ENCODE measurements around the gene CAPNS1. TPM values are rescaled to one million over a fixed set of nuclear protein-coding genes. Genes with fewer than 3 reads are reported as not detected.

CAPNS1 gene
- total and polyA plus RNA-seq, 5 donors from 2014 or later: 105 to 262 (median 152) TPM

DNA sequence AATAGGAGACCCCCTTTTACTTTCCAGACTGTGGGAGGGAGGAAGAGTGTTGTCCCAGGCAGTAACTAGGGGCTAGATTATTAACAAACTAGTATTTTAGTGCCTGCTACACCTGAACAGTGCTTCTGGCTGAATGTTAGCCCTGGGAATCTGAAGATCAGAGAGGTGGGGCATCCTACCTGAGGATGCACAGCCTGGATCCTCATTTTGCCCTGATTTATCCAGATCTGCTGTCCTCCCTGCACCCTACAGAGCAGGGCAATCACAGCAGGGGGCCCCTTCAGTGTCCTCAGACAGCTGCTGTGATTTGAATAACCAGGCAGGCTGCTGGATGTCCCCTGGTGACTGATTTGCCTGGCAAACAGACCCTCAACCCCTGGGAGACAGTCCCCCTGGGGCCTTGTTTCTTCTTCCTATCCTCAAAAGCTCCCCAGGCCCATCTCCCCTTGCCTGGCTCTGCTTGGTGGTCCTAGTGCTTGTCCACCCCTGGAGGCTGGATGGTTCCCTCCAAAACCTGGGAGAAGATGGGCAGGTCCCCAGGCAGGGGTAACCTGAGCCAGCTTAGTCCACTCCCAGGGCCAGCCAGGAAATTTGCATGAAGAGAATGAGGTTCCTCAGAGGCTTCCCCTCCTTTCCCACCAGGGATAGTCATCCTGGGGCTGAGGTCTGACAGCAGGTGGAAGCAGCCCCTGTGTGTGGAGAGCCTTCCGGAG, 29.2 kb upstream of the CAPNS1 start, which contains the start of gene OVOL3:
TSS of gene OVOL3 (plus strand) at position 657 of the 713 bp plus-strand sequence. CDS start 60 bp downstream, outside the sequence.
- Histone ChIP-seq H3K4me3 (ENCODE audit: low read depth, low read length) (no peak within 1 kb of the TSS), H3K9me3 (ENCODE audit: control insufficient read depth in 2 of 2, low read length in 2 of 2) (no peaks in the 10 kb centered on the region), H3K36me3 (ENCODE audit: control insufficient read depth, insufficient read depth, low read length) (peaks cover 9% of the 10 kb centered on the region), H3K27me3 (ENCODE audit: control insufficient read depth, insufficient read depth, low read length) (no peaks in the 10 kb centered on the region), H3K4me1 (ENCODE audit: control insufficient read depth, insufficient read depth, low read length, poor library complexity, severe bottlenecking) (peaks cover 20% of the 10 kb centered on the region), H3K27ac (ENCODE audit: insufficient read depth, low read length, poor library complexity, severe bottlenecking) (no peak within 1 kb of the TSS)
- H3K27me3 Mint-ChIP-seq: peaks cover 8% of the 10 kb centered on the region
- H3K9me3 Mint-ChIP-seq: no peaks in the 10 kb centered on the region
- H3K4me1 Mint-ChIP-seq: peaks cover 0 to 29% (median 11%) of the 10 kb centered on the region in 4 donors
- peaks cover 14% of the 10 kb centered on the region for H3K36me3 Mint-ChIP-seq
- H3K4me3 Mint-ChIP-seq: peak within 1 kb of the TSS; percentile 61 to 90 (median 70)
- DNase-seq (no peak), ATAC-seq (ENCODE audit: low read depth in 2 of 2) (no peak)
- H3K27ac Mint-ChIP-seq: no peak within 1 kb of the TSS

DNA sequence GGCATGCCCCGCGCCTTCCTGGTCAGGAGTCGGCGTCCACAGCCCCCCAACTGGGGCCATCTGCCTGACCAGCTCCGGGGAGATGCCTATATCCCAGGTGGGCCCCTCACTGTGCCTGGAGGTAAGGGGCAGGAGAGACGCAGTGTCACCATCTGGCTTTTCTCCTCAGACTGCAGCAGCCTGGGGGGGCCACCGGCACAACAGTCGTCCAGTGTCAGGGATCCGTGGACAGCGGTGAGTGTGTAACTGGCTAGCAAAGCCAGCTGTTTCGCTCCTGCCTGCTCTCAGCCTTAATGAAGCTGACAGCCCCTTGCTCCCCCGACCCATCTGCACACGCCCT, 28.7 kb upstream of the CAPNS1 start:
- no peak for DNase-seq
- Mint-ChIP-seq H3K27me3 (peaks cover 8% of the 10 kb centered on the region), H3K4me3 (peak overlapping the region in 1 of 4 donors; percentile 90), H3K9me3 (no peaks in the 10 kb centered on the region), H3K4me1 (peaks cover 0 to 33% (median 14%) of the 10 kb centered on the region in 4 donors), H3K36me3 (peaks cover 14% of the 10 kb centered on the region), H3K27ac (no peak overlapping the region)
- peaks cover 25% of the 10 kb centered on the region for H3K4me1 ChIP-seq (ENCODE audit: control insufficient read depth, insufficient read depth, low read length, poor library complexity, severe bottlenecking)
- no peak overlapping the region for H3K4me3 ChIP-seq (ENCODE audit: low read depth, low read length)
- H3K27ac ChIP-seq (ENCODE audit: insufficient read depth, low read length, poor library complexity, severe bottlenecking): no peak overlapping the region
- ATAC-seq (ENCODE audit: low read depth in 2 of 2): no peak
- H3K36me3 ChIP-seq (ENCODE audit: control insufficient read depth, insufficient read depth, low read length): peaks cover 9% of the 10 kb centered on the region
- no peaks in the 10 kb centered on the region for H3K9me3 ChIP-seq (ENCODE audit: control insufficient read depth in 2 of 2, low read length in 2 of 2)
- H3K27me3 ChIP-seq (ENCODE audit: control insufficient read depth, insufficient read depth, low read length): no peaks in the 10 kb centered on the region

DNA sequence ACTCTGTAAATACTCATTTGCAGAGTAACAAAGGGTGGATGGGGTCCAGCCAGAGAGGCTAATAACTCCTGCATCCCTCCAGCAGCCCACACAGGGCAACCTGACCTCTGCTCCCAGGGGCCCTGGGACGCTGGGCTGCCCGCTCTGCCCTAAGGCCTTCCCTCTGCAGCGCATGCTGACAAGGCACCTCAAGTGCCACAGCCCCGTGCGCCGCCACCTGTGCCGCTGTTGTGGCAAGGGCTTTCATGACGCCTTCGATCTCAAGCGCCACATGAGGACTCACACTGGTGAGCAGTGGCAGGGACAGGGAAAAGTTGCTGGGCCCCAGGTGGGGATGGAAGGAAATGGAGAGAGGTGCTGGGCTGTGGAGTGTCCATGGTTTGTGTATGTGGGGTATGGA, 27.2 kb upstream of the CAPNS1 start:
- Histone ChIP-seq H3K36me3 (ENCODE audit: control insufficient read depth, insufficient read depth, low read length) (peaks cover 11% of the 10 kb centered on the region), H3K4me1 (ENCODE audit: control insufficient read depth, insufficient read depth, low read length, poor library complexity, severe bottlenecking) (peaks cover 34% of the 10 kb centered on the region), H3K27ac (ENCODE audit: insufficient read depth, low read length, poor library complexity, severe bottlenecking) (no peak overlapping the region), H3K4me3 (ENCODE audit: low read depth, low read length) (no peak overlapping the region), H3K9me3 (ENCODE audit: control insufficient read depth in 2 of 2, low read length in 2 of 2) (no peaks in the 10 kb centered on the region), H3K27me3 (ENCODE audit: control insufficient read depth, insufficient read depth, low read length) (no peaks in the 10 kb centered on the region)
- no peak for ATAC-seq (ENCODE audit: low read depth in 2 of 2)
- Mint-ChIP-seq H3K4me1 (peaks cover 0 to 43% (median 23%) of the 10 kb centered on the region in 4 donors), H3K9me3 (no peaks in the 10 kb centered on the region), H3K27me3 (peaks cover 8% of the 10 kb centered on the region), H3K4me3 (peak overlapping the region; percentile 87 to 99 (median 94)), H3K36me3 (peaks cover 14% of the 10 kb centered on the region), H3K27ac (peak overlapping the region; percentile 79 to 97 (median 91))
- no peak for DNase-seq

DNA sequence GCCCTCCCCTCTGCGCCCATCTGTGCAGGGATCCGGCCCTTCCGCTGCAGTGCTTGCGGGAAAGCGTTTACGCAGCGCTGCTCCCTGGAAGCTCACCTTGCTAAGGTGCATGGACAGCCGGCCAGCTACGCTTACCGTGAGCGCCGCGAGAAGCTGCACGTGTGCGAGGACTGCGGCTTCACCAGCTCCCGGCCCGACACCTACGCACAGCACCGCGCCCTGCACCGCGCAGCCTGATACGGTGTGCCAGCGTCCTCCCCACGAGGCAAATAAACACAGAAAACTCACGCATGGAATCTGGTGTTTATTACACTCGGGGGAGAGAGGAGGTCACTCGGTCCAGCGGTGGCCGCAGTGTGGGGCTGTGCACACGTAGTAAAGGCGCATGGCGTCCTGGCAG, 26.4 kb upstream of the CAPNS1 start:
- ATAC-seq (ENCODE audit: low read depth in 2 of 2) (no peak), DNase-seq (no peak)
- peaks cover 8% of the 10 kb centered on the region for H3K27me3 Mint-ChIP-seq
- peak overlapping the region in 2 of 3 donors; percentile 97 to 99 for H3K27ac Mint-ChIP-seq
- peaks cover 18% of the 10 kb centered on the region for H3K36me3 Mint-ChIP-seq
- Histone ChIP-seq H3K27ac (ENCODE audit: insufficient read depth, low read length, poor library complexity, severe bottlenecking) (no peak overlapping the region), H3K4me1 (ENCODE audit: control insufficient read depth, insufficient read depth, low read length, poor library complexity, severe bottlenecking) (peaks cover 34% of the 10 kb centered on the region), H3K36me3 (ENCODE audit: control insufficient read depth, insufficient read depth, low read length) (peaks cover 17% of the 10 kb centered on the region), H3K27me3 (ENCODE audit: control insufficient read depth, insufficient read depth, low read length) (no peaks in the 10 kb centered on the region), H3K9me3 (ENCODE audit: control insufficient read depth in 2 of 2, low read length in 2 of 2) (no peaks in the 10 kb centered on the region), H3K4me3 (ENCODE audit: low read depth, low read length) (peak overlapping the region; percentile 83)
- H3K9me3 Mint-ChIP-seq: no peaks in the 10 kb centered on the region
- peaks cover 0 to 50% (median 27%) of the 10 kb centered on the region in 4 donors for H3K4me1 Mint-ChIP-seq
- peak overlapping the region; percentile 90 to 99 (median 97) for H3K4me3 Mint-ChIP-seq

DNA sequence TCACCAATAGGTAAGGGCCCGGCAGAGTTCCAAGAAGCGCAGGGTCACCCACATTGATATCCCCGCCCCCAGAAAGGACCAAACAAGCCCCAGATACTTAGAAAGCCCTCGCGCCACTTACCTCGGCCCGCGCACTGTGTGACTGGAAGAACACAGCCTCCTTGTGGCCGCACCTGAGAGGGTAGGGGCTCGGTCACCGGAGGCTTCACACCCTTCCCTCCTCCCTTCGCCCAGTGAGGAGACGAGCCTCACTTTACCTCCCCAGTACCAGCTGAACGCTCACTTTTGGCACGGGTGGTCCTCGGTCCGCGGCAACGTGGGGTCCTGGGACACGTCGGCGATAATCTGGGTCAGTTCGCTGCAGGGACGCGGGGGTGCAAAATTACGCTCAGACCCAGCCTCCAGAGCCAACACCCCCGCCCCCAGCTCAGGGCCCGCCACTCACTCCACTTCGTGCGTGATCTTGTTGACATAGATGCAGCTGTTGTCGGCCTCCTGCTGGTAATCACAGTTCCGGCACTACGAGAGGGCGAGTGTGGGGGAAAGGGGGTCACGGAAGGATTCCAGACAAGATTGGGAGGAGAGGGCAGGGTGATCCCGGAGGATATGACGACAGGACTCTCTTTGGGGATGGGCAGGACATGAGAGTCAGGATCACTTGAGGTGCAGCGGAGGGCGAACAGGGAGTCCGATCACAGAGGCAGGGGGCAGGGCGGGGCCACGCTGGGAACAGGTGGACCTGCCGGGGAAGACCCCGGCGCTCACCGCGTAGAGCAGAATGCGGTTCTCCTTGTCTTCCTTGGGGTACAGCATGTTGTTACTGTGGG, 25.8 kb upstream of the CAPNS1 start:
- Histone ChIP-seq H3K9me3 (ENCODE audit: control insufficient read depth in 2 of 2, low read length in 2 of 2) (no peaks in the 10 kb centered on the region), H3K27ac (ENCODE audit: insufficient read depth, low read length, poor library complexity, severe bottlenecking) (peak overlapping the region; percentile 84), H3K4me1 (ENCODE audit: control insufficient read depth, insufficient read depth, low read length, poor library complexity, severe bottlenecking) (peaks cover 34% of the 10 kb centered on the region), H3K27me3 (ENCODE audit: control insufficient read depth, insufficient read depth, low read length) (no peaks in the 10 kb centered on the region), H3K36me3 (ENCODE audit: control insufficient read depth, insufficient read depth, low read length) (peaks cover 18% of the 10 kb centered on the region), H3K4me3 (ENCODE audit: low read depth, low read length) (peak overlapping the region; percentile 83)
- H3K4me3 Mint-ChIP-seq: peak overlapping the region; percentile 90 to 99 (median 97)
- peaks cover 0 to 52% (median 27%) of the 10 kb centered on the region in 4 donors for H3K4me1 Mint-ChIP-seq
- no peaks in the 10 kb centered on the region for H3K9me3 Mint-ChIP-seq
- H3K27me3 Mint-ChIP-seq: peaks cover 8% of the 10 kb centered on the region
- H3K27ac Mint-ChIP-seq: peak overlapping the region; percentile 97 to 100 (median 99)
- DNase-seq (peak in 1 of 3 donors; percentile 7), ATAC-seq (ENCODE audit: low read depth in 2 of 2) (no peak)
- peaks cover 19% of the 10 kb centered on the region for H3K36me3 Mint-ChIP-seq

DNA sequence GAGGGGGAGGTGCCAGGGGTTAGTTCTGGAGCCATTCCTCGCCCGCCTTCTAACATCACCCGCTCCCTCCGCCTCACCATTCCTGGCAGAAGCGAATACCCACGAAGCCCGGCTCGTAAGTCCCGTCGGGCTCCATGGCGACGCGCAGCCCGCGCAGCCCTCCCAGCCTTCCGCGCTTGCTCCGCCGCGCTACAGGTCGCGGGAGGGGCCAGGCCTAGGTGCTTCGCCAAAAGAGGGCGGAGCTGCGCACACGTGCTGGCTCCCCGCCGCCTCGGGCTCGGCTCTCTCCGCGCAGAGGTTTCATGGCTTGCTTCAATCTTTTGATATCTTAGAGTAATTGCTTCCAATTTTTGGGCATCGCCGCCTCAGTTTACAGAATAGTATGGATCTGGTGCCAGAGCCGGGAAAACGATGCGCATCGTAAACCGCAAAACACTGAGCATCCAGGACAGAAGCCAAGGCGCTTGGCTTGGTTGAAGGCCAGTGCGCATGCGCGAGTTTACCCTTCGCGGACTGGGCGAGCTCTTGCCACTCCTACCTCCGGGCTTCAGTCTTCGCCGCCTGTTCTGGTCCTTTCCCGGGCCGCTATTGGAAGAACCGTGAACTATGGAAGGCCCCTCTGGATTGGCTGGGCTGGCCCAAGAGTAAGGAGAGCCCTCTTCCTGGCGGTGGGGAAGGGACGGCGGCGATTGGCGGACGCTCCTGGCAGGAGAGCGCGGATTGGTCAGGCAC, 25.0 kb upstream of the CAPNS1 start, which contains the start of gene POLR2I:
TSS of gene POLR2I (minus strand) at position 155 of the 732 bp plus-strand sequence. CDS start at position 136, 19 bp downstream.
- H3K27ac Mint-ChIP-seq: peak within 1 kb of the TSS; percentile 97 to 100 (median 99)
- peak within 1 kb of the TSS; percentile 84 for H3K27ac ChIP-seq (ENCODE audit: insufficient read depth, low read length, poor library complexity, severe bottlenecking)
- no peaks in the 10 kb centered on the region for H3K9me3 ChIP-seq (ENCODE audit: control insufficient read depth in 2 of 2, low read length in 2 of 2)
- peaks cover 21% of the 10 kb centered on the region for H3K36me3 ChIP-seq (ENCODE audit: control insufficient read depth, insufficient read depth, low read length)
- ATAC-seq (ENCODE audit: low read depth in 2 of 2) (peak; percentile 88 to 91), DNase-seq (peak; percentile 98 to 100 (median 99))
- H3K36me3 Mint-ChIP-seq: peaks cover 21% of the 10 kb centered on the region
- peak within 1 kb of the TSS; percentile 90 to 99 (median 97) for H3K4me3 Mint-ChIP-seq
- peak within 1 kb of the TSS; percentile 83 for H3K4me3 ChIP-seq (ENCODE audit: low read depth, low read length)
- H3K27me3 ChIP-seq (ENCODE audit: control insufficient read depth, insufficient read depth, low read length): no peaks in the 10 kb centered on the region
- peaks cover 0 to 53% (median 29%) of the 10 kb centered on the region in 4 donors for H3K4me1 Mint-ChIP-seq
- H3K4me1 ChIP-seq (ENCODE audit: control insufficient read depth, insufficient read depth, low read length, poor library complexity, severe bottlenecking): peaks cover 34% of the 10 kb centered on the region
- peaks cover 8% of the 10 kb centered on the region for H3K27me3 Mint-ChIP-seq
- H3K9me3 Mint-ChIP-seq: no peaks in the 10 kb centered on the region

All from CD4-positive, CD25-positive, alpha-beta regulatory T cell (primary cell).